Measurements from ENCODE around the gene CDK10.
"Not testable (repeated sequence)": the region's sequence is repeated elsewhere in the genome, so short reads cannot be mapped to it uniquely, and the experiment has no call there.

The CDK10 gene

DNA sequence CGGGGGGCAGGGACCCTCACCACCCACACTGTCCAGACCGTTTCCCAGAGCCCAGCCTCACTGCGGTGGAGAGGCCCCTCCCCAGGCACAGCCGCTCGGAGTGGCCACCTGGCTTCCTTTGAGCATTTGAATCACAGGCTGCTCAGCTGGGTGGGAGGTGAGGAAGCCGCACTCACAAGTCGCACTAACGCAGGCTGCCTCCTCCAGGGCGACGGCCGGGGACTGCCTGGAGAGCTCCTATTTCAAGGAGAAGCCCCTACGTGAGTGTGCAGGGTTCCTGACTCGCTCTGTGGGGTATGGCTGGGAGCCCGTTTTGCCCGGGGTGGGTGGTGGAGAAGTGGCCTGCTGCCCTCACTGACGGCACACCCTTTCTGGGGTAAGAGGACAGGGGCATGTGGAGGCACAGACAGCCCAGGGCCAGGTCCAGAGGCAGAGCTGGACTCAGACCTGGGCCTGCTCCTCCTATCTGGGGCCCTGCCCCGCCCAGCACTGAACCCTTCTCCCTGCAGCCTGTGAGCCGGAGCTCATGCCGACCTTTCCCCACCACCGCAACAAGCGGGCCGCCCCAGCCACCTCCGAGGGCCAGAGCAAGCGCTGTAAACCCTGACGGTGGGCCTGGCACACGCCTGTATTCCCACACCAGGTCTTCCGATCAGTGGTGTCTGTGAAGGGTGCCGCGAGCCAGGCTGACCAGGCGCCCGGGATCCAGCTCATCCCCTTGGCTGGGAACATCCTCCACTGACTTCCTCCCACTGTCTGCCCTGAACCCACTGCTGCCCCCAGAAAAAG lies 8.8 kb downstream of the CDK10 start:
- H3K27ac Mint-ChIP-seq, result no peak overlapping the region
- no peaks in the 10 kb centered on the region for H3K27me3 Mint-ChIP-seq
- no peak overlapping the region for H3K4me3 Mint-ChIP-seq
- peaks cover 16% of the 10 kb centered on the region for H3K36me3 Mint-ChIP-seq
- no peak for DNase-seq
- H3K4me1 Mint-ChIP-seq, result peaks cover 20% of the 10 kb centered on the region
- H3K9me3 Mint-ChIP-seq, result no peaks in the 10 kb centered on the region
- CTCF ChIA-PET, result no interaction called here

DNA sequence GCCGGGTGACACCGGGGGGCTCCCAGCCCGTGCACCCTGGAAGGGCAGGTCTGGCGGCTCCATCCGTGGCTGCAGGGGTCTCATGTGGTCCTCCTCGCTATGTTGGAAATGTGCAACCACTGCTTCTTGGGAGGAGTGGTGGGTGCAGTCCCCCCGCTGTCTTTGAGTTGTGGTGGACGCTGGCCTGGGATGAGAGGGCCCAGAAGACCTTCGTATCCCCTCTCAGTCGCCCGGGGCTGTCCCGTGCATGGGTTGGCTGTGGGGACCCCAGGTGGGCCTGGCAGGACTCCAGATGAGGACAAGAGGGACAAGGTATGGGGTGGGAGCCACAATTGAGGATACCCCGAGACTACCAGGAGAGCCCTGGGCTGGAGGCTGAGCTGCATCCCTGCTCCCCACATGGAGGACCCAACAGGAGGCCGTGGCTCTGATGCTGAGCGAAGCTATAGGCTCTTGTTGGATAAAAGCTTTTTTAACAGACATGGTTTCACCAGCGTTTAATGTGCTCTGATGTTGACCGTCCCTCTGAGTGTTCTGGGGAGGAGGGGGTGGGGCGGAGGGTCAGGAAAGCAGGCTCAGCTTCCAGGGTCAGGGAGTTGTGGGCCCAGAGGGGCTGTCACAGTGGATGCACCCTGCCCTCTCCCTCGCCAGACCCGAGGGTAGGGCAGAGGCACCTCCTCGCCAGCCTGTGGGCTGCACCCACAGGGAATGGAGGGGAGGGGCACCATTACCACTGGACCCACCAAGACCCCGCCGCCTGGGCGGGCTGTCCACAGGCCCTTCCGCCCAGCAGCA lies 9.6 kb downstream of the CDK10 start:
- Mint-ChIP-seq H3K4me1 (peaks cover 23% of the 10 kb centered on the region), H3K27ac (no peak overlapping the region), H3K36me3 (peaks cover 12% of the 10 kb centered on the region), H3K9me3 (no peaks in the 10 kb centered on the region), H3K27me3 (no peaks in the 10 kb centered on the region), H3K4me3 (no peak overlapping the region)
- DNase-seq, result no peak
- CTCF ChIA-PET, result no interaction called here

- Mint-ChIP-seq H3K4me3 (no peak overlapping the region), H3K27ac (peak overlapping the region; percentile 19), H3K36me3 (peaks cover 12% of the 10 kb centered on the region), H3K4me1 (peaks cover 23% of the 10 kb centered on the region), H3K27me3 (no peaks in the 10 kb centered on the region), H3K9me3 (no peaks in the 10 kb centered on the region)
- CTCF ChIA-PET, result no interaction called here
- peak; percentile 55 for DNase-seq
Measured at GRCh38 chr16:89696670-89697128, 10.2 kb downstream of the CDK10 start.

DNA sequence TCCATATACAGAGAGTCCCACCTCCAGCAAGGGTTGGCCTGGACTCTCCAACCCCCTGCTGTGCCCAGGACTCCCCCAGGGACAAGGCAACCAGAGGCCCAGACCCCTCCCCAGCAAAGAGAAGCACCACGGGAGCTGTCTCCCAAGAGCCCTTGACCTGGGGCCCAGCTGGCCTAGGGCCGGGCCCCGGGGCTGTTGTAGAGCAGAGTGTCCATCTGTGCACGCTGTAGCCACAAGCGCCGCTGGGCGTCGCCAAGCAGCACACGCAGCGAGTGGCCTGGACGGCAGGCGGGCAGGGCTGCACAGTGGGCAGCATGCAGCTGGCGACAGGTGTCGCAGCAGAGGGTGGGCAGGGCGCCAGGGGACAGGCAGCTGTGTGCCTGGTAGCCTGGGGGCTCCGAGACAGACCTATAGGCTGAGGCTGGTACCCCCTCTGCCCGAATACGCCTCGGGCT lies 10.7 kb downstream of the CDK10 start:
- H3K4me1 Mint-ChIP-seq, result peaks cover 25% of the 10 kb centered on the region
- DNase-seq, result no peak
- H3K9me3 Mint-ChIP-seq, result no peaks in the 10 kb centered on the region
- CTCF ChIA-PET, result interaction anchor here (1.3 to 4.5 kb wide), 2 partner anchors 94 to 164 kb away, joined by 7 to 45 read pairs; no protein-coding TSS in a partner anchor
- no peak overlapping the region for H3K27ac Mint-ChIP-seq
- peaks cover 12% of the 10 kb centered on the region for H3K36me3 Mint-ChIP-seq
- no peak overlapping the region for H3K4me3 Mint-ChIP-seq
- H3K27me3 Mint-ChIP-seq, result no peaks in the 10 kb centered on the region

DNA sequence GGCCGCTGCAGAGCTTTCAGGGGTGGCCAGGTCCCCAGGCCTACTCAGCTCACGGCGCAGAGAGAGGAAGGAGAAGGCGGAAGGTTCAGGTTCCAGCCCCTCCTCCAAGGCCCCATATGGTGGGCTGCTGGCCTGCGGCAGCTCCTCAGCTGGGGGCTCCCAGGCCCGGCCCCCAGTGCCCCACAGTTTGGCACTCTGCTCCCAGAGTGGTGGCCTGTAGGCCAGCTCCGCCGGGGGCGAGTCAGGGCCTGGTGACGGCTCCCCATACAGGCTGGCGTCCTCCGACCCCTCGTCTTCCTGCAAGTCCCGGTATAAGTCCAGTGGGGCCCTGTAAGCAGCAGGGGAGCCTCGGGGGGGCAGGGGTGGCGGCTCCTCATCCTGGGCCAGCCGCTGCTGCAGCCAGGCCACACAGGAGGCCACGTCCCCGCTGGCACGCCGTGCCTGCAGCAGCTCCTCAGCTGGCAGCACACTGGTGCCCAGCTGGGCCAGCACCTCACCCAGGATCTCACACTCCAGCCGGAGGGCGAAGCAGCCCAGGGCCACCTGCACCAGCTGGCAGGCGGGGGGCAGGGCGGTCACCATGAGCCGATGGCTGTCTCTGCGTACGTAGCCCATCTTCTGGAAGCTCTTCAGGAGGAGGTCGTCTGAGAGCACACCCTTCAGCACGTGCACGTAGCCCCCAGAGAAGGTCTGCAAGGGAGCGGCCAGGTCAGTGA lies 11.3 kb downstream of the CDK10 start:
- Mint-ChIP-seq H3K9me3 (no peaks in the 10 kb centered on the region), H3K27ac (no peak overlapping the region), H3K36me3 (peaks cover 12% of the 10 kb centered on the region), H3K4me1 (peaks cover 31% of the 10 kb centered on the region), H3K27me3 (no peaks in the 10 kb centered on the region), H3K4me3 (no peak overlapping the region)
- CTCF ChIA-PET, result interaction anchor here (1.3 to 4.5 kb wide), 3 partner anchors 9 to 163 kb away, joined by 7 to 45 read pairs (median 18); no protein-coding TSS in a partner anchor
- DNase-seq, result no peak

DNA sequence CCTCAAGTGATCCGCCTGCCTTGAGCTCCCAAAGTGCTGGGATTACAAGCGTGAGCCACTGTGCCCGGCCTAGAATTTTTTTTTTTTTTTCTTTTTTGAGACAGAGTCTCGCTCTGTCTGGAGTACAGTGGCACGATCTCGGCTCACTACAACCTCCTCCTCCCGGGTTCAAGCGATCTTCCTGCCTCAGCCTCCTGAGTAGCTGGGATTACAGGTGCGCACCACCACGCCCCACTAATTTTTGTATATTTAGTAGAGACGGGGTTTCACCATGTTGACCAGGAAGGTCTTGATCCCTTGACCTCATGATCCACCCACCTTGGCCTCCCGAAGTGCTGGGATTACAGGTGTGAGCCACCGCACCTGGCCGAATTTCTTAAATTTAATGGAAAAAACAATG lies 12.2 kb downstream of the CDK10 start:
- CTCF ChIA-PET, result interaction anchor here (0.6 to 6.9 kb wide), 8 partner anchors 10 to 162 kb away, joined by 3 to 57 read pairs (median 11); partner anchors contain the start of genes CHMP1A, FANCA and SPATA33
- H3K27me3 Mint-ChIP-seq, H3K9me3 Mint-ChIP-seq, H3K4me3 Mint-ChIP-seq, H3K27ac Mint-ChIP-seq, DNase-seq, H3K36me3 Mint-ChIP-seq: not testable (repeated sequence)
- H3K4me1 Mint-ChIP-seq, result peaks cover 34% of the 10 kb centered on the region

GRCh38 chr16:89699629-89700099 lies 13.2 kb downstream of the CDK10 start:
- CTCF ChIA-PET, result interaction anchor here (0.6 to 6.9 kb wide), 24 partner anchors 8 to 382 kb away, joined by 3 to 57 read pairs (median 4); partner anchors contain the start of genes CHMP1A, FANCA and SPATA33
- H3K4me1 Mint-ChIP-seq, result peaks cover 34% of the 10 kb centered on the region
- H3K4me3 Mint-ChIP-seq, result peak overlapping the region; percentile 77
- H3K9me3 Mint-ChIP-seq, H3K36me3 Mint-ChIP-seq, H3K27me3 Mint-ChIP-seq, H3K27ac Mint-ChIP-seq, DNase-seq: not testable (repeated sequence)

GRCh38 chr16:89700100-89700648 lies 13.7 kb downstream of the CDK10 start:
- no peaks in the 10 kb centered on the region for H3K9me3 Mint-ChIP-seq

DNA sequence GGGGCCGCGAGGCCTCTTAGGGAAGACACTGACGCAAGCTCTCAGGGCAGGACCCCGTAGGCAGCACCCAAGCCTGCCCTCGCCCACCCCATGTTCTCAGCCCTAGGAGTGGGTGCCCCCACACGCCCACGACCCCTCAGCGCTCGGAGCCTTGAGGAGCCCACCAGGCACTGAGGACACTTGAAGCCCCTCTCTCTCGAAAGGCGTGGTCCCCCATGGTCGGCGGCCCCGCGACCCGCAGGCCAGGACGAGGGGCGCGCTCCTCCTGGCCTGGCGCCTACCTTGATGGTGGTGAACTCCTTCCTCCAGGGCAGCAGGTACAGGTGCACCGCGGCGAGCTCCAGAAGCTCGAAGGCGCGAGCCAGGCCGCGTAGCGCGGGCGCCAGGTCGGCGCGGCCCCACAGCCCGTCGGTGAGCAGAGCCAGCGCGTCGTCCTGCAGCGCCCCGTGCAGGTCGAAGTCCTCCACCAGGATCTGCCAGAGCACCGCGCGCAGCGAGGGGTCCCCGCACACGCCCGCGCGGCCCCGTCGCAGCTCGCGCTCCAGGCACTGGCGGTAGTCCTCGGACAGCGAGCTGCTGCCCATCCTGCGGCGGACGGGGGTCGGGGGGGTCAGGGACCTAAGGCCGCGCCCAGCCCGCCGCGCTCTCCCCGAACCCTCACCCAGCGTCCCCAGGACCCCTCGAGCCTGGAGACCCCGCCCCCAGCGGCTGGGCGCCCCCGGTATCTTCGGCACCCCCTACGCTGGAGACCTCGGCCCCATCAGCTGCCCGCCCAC lies 14.3 kb downstream of the CDK10 start:
- CTCF ChIA-PET, result interaction anchor here (0.6 to 6.9 kb wide), 30 partner anchors 8 to 381 kb away, joined by 3 to 57 read pairs (median 4); partner anchors contain the start of genes CDK10, CHMP1A and SPATA33
- peak overlapping the region; percentile 77 for H3K4me3 Mint-ChIP-seq
- peaks cover 6% of the 10 kb centered on the region for H3K27me3 Mint-ChIP-seq
- peak; percentile 74 for DNase-seq
- H3K9me3 Mint-ChIP-seq, result no peaks in the 10 kb centered on the region
- H3K36me3 Mint-ChIP-seq, result peaks cover 2% of the 10 kb centered on the region
- H3K4me1 Mint-ChIP-seq, result peaks cover 31% of the 10 kb centered on the region
- H3K27ac Mint-ChIP-seq, result peak overlapping the region; percentile 89

More at GRCh38 chr16:89700100-89700648, 13.7 kb downstream of the CDK10 start:
- Mint-ChIP-seq H3K36me3 (peaks cover 2% of the 10 kb centered on the region), H3K4me3 (peak overlapping the region; percentile 77), H3K4me1 (peaks cover 34% of the 10 kb centered on the region), H3K27me3 (peaks cover 6% of the 10 kb centered on the region), H3K27ac (peak overlapping the region; percentile 76)
- peak; percentile 97 for DNase-seq
- CTCF ChIA-PET, result interaction anchor here (0.6 to 6.9 kb wide), 30 partner anchors 9 to 382 kb away, joined by 3 to 57 read pairs (median 4); partner anchors contain the start of genes CDK10, CHMP1A, FANCA and SPATA33

DNA sequence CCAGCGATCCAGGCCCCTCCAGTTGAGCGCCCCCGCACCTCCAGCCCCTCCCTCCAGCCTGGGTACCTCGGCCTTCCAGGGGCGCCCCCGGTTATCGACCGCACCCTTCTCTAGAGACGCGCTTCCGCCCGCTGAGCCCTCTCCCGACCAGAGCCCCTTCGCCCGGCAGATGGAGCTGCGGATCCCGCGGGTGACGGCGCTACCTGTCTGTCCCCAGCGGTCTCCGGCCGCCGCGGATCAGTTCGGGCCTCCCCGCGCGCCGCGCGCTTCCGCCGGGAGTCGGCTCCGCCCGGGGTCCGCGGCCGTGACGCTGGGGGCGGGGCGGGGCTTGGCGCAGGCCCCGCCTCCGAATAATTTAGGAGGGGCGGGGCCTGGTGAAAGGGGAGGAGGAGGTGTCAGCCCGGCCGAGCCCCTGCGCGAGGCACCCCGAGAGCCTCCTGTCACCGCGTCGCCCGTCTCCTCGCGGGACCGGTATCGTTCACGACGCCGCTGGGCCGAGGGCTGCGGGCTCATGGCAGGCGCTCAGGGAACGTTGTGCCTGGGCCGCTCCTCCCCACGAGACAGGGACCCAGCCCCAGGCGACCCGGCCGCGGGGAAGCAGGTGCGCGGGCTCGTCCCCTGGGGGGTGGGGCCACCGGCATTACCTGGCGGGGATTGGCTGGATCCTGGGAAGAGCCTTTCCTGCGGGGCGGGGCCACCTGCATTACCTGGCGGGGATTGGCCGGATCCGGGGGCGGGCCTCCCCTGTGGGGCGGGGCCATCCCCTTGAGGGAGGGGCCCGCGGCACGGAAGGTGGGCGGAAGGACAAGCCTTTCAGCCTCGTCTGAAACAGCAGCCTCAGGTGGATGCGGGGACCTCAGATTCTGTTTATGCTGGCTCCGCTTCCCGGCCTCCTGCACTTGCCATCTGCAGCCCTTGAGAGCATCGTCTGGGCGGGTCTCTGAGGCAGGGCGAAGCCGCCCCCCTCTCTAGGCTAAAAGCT lies 15.2 kb downstream of the CDK10 start, which contains the start of gene SPATA2L:
Gene SPATA2L (minus strand): TSS at position 281 of the 982 bp plus-strand sequence. CDS start 473 bp downstream, outside the sequence.
- Mint-ChIP-seq H3K4me3 (peak within 1 kb of the TSS; percentile 77), H3K4me1 (peaks cover 29% of the 10 kb centered on the region), H3K36me3 (peaks cover 2% of the 10 kb centered on the region), H3K27me3 (peaks cover 9% of the 10 kb centered on the region), H3K27ac (peak within 1 kb of the TSS; percentile 89), H3K9me3 (no peaks in the 10 kb centered on the region)
- peak; percentile 98 for DNase-seq
- CTCF ChIA-PET, result interaction anchor here (0.7 to 6.9 kb wide), 9 partner anchors 13 to 159 kb away, joined by 3 to 57 read pairs (median 4); no protein-coding TSS in a partner anchor

DNA sequence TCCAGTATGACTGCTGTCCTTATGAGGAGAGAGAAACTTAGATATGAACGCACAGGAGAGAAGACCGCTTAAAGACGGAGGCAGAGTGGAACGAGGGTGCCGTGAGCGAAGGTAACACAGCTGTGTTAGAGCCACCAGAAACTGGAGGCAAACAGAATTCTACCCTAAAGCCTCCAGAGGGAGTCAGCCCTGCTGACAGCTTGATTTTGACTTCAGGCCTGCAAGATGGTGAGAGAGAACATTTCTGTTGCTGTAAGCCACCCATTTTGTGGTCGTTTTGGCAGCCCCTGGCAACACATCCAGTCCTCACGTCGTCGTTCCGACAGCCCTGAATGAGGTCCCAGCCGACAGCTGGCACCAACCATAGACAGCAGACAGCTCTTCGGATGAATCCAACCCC lies 17.8 kb downstream of the CDK10 start:
- peaks cover 9% of the 10 kb centered on the region for H3K27me3 Mint-ChIP-seq
- no peak overlapping the region for H3K27ac Mint-ChIP-seq
- H3K4me3 Mint-ChIP-seq, result no peak overlapping the region
- CTCF ChIA-PET, result interaction anchor here (0.7 to 6.9 kb wide), 4 partner anchors 20 to 156 kb away, joined by 5 to 57 read pairs (median 12); no protein-coding TSS in a partner anchor
- DNase-seq, result no peak
- peaks cover 26% of the 10 kb centered on the region for H3K4me1 Mint-ChIP-seq
- H3K9me3 Mint-ChIP-seq, result no peaks in the 10 kb centered on the region
- no peaks in the 10 kb centered on the region for H3K36me3 Mint-ChIP-seq

All from activated naive CD4-positive, alpha-beta T cell treated with anti-CD3 and anti-CD28 coated beads, Interleukin-2, amount 10 ng/mL, durations not matched to agents 7 days and 5 days (primary cell).